NCI-H345 treated with DMSO at 0.1 percent for 48 hours (cell line): Measurements from ENCODE around the gene STK39.

Experiments
- DNase-seq: peaks from one replicate; lab custom pipeline; 2025; ENCODE audit not compliant: unreplicated experiment; lab: John Stamatoyannopoulos, UW

Gene STK39

DNA sequence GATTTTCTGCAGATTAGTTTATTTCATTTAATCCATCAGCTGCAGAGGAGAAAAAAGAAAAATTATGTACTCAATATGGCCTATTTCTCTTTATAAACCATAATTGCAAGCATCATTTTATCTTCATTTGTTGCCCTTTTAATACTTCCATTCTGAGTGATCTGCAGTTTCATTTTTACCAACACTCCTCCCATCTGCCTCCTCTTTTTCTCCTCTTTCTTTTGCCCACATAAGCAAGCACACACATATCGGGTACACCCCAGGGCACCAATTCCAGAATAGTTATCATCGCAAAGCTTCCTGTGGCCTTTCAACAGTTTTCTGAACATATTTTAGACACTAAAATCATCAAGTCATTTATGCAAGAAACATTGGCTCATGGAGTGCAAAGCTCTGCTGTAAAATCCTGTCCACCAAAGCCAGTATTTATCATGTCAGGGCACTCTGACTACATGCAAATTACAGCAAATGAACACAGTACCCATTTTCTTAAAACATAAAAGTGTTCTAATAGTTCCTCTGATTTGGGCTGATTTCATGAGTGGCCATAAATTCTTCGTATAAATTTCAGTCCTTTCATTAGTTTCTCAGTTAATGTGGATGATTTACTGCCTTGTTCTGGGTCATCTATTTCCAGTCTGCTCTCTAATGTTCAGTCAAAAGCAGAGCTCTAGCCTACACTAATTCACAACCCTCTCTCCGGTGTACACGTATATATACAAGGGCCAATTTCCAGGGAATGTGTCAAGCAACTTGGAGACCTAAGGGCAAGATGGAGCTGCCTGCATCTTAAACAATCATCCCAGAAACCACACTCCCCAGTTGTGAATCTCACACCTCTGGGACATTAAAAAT, 281.3 kb downstream of the STK39 start:
- DNase-seq = no peak

DNA sequence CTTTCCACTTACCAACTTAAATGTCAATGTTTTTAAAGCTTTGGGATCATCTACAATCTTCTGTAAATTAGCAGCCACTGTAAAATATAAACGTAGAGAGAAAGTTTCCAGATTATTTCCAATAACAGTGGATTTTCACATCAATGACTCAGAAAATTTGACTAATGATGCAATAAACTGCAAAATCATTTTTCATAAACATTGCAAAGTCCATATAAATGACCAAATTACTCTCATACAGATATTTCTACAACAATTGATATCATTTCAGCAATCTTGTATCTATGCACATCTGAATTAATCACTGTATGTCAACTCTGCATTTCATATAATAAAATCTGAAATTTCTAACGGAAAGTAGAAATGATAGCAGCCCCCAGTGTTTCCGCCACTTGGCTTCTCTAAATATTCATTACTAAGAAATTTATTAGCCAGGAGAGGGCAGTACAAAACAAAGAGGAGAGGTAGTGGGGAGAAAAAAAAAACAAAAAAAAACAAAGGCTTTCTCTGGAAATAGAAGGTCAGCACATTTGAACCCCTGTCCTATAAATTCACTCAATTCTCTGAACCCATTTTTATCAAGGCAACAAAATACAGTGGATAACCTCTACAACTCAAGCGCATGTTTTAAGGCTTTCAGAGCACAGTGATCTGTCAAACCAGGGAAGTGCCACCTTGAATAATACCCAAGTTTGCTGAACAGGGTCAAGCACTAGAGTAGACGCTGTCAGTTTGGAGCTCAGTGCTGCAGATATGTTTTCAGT, 282.6 kb downstream of the STK39 start:
- no peak for DNase-seq

DNA sequence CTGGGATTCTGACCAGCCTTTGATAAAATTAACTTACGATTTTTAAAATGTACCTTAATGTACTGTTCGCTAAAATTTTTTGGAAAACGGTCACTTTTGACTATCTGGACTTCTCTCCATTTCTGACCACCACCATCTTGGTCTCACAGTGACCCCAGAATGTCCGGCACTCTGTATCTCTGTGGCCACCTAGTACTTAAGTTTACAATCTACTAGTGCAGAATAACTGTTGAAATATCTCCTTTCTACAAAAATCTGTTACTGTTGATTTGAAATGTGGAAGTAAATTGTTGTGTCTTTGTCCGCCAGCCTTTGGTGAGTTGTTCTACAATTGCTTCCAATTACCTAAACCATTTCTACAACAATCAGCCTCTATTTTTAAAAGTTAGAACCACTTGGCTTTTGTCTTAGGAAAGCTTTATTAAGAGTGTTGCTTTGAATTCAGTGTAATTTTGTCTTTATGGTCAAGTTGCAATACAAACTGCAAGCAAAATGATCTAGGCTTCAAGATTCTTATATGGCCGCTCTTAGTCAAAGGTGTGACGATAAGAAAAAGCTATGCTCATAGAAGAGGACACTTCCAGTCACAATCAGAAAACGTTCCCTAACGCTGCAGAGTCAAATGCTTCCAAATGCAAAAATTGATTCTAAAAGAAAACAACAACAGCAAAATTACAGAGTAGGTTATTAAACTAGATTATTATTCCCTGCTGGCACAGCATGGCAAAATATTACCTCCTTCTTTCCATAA, 283.3 kb downstream of the STK39 start:
- DNase-seq = no peak

DNA sequence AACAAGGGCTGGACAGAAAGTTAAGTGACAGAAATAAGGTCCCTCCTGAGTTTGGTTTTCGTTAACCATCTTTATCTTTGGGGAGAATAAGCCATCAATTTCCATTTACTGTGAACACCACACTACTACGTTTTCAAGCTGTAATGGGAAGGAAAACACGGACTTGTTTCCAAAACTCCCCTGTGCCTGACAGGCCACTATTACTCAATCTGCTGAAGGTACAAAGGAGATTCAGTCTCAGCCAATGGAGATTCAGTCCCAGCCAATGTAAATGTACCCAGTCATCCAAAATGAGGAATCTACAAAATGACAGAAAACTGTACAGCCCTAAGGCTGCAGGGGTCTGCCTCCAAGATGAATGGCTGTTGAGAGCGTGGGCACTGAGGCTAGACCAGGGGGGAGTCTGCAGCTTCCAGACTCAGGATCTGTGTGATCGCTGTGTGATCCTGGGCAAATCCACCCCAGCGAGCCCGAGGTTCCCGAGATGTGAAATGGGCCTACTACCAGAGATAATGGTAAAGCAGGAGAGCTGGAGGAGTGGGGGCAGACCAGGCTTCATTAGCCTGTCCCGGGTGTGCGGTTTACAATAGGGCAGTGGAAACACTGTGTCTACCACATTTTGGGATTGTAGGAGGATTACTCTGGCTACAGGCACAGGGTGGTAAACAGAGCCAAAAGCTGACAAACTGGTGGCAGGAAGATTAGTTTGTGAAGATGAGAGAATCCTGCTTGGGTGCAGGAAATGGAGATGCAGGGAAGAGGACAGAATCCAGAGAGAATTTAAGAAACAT, 284.8 kb downstream of the STK39 start:
- DNase-seq = no peak

DNA sequence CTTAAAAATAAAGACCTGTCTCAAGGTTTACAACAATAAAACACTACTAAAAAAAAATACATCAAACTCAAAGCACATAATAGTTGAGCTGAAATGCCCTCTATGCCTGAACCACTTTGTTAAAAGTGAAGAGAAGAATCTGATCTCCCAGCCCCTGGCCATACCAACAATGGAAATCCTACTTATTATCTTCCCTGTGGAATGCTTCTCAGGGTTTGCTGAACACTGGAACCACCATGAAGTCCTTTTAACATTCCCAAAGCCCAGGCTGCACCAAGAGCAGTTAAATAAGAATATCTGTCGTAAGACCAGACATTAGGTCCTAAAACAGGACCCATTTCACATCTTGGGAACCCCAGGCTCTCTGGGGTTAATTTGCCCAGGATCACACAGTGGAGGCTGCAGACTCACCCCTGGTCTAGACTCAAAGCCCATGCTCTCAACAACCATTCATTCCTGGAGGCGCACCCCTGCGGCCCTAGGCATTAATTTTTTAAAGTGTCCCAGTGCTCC, 285.8 kb downstream of the STK39 start:
- no peak for DNase-seq

GRCh38 chr2:167960089-167960747, 287.2 kb downstream of the STK39 start:
- DNase-seq = no peak

- no peak for DNase-seq
Measured at GRCh38 chr2:167957662-167958061, 289.7 kb downstream of the STK39 start.

DNA sequence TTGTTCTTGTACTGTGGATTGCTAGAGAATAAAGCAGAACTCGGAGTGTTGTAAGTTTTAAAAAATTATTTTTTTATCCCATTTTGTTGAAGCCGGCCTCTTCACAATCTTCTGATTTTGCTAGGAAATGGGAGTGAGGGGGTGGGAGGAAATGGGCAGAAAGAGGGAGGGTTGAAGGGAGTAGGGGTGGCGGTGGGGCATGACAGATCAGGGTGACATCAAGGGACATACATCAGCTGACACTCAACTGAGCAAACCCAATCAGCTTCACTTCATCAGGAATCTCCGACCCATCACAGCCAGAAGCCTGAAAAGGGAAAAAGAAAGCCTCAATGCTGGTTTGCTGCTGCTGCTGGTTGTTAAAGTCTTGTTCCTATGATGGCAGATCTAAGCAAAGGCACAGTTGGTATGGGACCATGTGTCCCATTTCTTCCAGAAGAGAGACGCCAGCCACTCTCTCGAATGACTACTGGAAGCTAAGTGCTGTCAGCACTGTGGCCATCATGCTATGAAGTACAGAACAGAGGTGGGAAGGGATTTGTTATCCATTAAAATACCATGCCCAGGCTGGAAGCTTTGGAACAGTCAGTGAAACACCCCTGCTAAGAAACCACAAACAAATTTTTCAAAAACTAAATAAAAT, 292.0 kb downstream of the STK39 start:
- DNase-seq = no peak

DNA sequence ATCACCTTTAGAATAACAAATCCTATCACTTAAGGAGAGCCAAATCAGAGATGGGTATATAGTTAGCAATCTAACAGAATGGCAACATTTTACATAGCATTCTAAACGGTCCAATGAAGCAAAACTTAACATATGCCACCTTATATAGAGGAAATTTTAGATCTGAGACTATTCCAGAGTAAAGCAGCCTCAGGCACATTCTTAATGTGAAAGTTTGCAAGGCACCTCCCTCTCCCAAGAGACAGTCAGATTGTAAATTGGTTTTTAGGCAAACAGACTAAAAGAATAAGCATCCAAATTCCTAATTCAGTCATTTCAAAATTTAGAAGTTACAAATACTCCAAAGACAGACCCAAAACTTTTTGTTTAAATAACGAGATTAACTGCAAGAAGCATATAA, 292.9 kb downstream of the STK39 start:
- no peak for DNase-seq

DNA sequence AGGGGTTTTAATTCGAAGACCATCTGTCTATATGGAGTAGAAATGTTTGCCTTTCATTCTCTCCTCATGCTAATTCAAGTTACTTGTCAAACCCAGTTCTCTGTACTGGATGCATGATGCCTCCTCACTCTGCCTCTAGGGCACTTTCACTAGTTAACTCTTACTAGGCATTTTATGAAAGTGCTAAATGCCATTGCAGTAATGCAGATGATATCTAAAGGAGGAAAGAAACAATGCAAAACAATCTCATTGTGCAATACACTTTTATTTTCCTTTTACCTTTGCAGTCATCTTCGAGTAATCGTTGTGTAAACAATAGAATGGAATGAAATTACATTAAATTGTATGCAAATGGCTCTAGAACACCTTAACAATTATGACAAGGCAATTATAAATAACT, 293.6 kb downstream of the STK39 start:
- no peak for DNase-seq

DNA sequence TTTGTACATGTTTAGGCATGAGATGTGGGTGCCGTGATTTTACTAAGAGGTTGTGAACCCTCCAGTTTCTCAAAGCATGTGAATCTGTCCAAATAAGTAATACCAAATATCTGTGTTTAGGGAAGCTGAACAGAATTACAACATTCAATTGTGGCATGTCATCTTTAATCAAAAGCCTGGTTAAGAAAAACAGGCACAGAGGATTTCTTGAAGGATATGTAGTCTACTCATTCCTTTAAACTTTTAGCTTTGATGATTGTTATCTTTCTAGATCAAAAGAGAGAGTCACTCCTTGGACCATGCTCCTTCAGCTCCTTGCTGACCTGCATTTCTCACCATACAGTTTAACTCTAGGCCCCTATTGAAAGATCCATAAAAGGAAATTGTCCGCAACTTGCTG, 296.8 kb downstream of the STK39 start:
- DNase-seq = no peak

- no peak for DNase-seq
Measured at GRCh38 chr2:167946441-167946841, 301.0 kb downstream of the STK39 start.

GRCh38 chr2:167945660-167946368, 301.6 kb downstream of the STK39 start:
- DNase-seq = no peak

DNA sequence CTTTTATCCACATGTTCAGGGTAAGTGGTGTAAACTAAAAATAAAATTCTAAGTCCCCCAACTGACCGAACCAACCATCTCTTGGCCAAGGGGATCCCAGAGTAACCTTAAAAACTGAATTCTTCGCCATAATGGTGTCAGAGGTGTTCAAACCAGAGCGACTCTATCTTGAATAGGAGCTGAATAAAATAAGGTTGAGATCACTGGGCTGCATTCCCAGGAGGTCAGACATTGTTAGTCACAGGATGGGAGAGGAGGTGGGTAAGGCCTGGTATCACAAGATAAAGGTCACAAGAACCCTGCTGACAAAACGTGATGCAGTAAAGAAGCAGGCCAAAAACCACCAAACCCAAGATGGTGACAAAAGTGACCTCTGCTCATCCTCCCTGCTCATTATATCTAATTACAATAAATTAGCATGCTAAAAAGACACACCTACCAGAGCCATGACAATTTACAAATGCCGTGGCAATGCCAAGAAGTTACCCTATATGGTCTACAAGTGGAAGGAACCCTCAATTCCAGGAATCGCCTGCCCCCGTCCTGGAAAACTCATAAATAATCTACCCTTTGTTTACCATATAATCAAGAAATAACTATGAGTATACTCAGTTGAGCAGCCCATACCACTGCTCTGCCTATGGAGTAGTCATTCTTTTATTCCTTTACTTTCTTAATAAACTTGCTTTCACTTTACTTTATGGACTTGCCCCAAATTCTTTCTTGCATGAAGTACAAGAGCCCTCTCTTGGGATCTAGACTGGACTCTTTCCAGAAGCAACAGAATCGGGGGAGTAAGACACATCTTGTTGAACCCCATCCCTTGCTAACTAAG, 302.4 kb downstream of the STK39 start:
- DNase-seq = no peak

DNA sequence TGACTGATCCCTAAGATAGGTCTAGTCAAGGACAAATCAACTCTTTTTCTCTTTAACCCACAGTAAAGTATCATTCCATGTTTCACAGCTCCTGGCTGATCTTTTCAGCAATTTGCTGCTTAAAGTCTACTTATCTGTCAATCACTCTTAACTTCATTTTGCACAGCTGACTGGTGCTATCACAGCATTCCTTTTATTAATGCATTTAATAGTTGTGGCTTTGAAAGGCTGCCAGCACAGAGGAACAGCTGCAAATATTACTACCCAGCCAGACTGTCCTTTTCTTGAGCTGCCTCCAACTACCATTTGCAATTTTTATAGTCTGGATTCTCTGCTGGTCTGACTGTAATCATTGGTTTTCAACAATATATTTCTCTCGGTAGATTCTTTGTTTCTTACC, 303.5 kb downstream of the STK39 start:
- no peak for DNase-seq

- no peak for DNase-seq
Measured at GRCh38 chr2:167943368-167943767, 304.0 kb downstream of the STK39 start.

DNA sequence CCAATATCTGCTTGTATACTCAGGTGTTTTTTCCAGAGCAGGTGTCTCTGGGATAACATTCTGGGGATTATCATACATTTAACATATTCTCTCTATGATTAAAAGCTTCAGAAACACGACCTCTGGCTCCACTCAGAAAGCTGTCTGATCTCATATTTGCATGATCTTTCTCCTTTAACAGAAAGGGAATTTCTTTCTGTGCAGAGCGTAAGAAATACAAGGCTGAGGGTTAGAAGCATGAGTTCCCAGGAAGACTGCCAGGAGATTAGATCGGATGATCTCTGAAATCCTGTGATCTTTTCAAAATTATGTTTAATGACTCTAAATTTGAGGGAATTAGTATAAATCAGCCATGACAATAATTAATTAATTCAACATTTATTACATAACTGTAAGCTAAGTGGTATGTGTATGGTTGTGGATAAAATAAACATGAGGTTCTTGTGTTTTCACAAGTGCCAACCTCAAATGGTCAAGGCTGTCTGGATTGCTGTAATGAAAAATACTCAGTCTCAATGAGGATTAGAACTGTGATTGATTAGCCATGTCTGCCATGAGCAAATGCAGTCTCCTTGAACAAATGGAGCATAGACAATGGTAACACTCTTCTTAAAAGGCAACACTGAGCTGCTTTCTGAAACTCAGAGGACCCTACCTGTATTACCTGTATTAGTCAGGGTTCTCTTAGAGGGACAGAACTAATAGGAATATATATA, 304.9 kb downstream of the STK39 start:
- no peak for DNase-seq

DNA sequence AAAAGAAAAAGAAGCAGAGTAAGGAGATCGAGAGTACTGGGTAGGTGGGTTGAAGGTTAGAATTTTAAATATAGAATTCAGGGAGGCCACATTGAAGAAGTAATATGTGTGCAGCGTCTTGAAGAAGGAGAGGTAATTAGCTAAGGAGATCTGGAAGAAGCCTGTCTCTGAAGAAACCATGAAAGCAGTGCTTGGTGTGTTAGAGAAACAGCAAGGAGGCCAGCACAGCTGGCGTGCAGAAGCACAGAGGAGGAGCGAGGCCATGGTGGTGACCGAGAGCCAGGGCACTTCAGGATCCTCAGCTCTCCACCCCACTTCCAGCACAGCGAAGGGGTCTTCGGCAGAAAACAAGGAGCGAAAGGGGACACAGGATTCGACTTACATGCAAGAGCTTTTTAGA, 305.8 kb downstream of the STK39 start:
- no peak for DNase-seq
